GM18858 (cell line): ENCODE data around the gene ARHGAP31.
A peak's percentile ranks its signal among the peaks of the same experiment; 100 is the strongest.
"Not testable (repeated sequence)": the region's sequence is repeated elsewhere in the genome, so short reads cannot be mapped to it uniquely, and the experiment has no call there.

Experiments used
- ATAC-seq: cut with Tn5 transposase; IDR thresholded peaks from one replicate; pipeline ENCODE4 v1.9.1; 2021; ENCODE audit not compliant: unreplicated experiment

Gene ARHGAP31

GRCh38 chr3:119343719-119344118, 49.5 kb downstream of the ARHGAP31 start:
- ATAC-seq = peak; percentile 86

DNA sequence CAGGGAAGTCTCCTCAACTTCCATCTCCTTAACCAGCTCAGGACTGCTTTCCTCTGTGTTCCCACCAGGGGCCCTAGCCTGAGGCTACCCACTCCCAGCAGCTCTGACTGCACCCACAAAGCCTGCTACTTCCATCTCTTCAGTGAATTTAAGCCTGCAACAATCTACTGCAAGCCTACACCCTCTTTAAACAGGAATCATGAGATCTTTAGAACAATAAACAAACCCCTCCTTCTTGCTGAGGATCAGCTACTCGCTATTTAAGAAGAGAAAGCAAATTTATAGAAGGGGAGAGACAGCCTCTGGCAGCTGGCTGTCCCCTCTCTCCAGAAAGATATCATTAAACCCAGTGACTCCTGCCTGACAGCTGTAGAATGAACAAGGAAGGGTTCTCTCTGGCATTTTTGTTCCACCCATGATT, 51.9 kb downstream of the ARHGAP31 start:
- ATAC-seq = no peak

- no peak for ATAC-seq
Observed at GRCh38 chr3:119347036-119347435, 52.9 kb downstream of the ARHGAP31 start.

- no peak for ATAC-seq
Observed at GRCh38 chr3:119349354-119350041, 55.3 kb downstream of the ARHGAP31 start.

- ATAC-seq = no peak
Observed at GRCh38 chr3:119350114-119350513, 55.9 kb downstream of the ARHGAP31 start.

DNA sequence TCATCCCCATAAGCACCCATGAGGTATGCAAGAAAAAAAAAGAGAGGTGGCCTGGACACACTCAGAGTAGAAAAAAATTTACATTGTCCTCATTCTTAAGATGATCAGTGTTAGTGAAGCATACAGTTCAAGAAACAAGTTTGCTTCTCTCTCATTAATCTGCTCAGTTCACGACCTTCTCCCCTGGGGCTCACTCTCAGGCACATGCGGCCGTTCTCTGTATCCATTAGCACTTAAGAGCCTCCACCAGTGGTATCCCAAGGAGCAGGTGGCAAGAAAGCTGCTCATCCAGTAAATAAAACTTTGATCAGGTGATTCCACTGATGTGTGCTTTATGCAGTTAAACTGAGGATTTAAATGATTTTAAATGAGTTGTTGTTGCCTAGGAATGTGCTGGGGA, 57.4 kb downstream of the ARHGAP31 start:
- ATAC-seq = no peak

DNA sequence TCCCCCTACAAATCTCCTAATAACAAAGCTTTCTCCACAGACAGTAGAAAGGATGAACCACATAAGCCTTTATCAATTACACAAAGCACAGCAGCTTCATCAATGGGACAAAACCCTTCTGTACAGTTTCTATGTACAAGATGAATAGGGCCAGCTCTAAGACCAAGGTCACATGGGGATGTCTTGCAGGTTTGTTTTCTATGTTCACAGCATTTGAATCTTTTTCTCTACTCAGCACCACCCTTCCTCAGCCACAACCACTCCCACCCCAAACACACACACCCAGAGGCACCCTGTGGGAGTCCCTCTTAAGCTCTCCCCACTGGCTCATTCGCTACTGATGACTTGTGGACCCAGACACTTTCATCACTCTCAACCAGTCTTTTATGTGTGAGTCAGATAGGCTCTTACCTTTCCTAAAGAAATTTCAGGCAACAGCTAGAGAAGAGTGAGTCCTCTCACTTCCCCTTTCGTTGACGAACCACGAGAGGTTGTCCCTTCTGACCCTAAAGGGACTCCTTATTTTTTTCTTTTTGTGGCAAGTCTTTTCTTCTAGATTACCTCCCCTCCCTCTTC, 57.9 kb downstream of the ARHGAP31 start:
- ATAC-seq = peak; percentile 93

DNA sequence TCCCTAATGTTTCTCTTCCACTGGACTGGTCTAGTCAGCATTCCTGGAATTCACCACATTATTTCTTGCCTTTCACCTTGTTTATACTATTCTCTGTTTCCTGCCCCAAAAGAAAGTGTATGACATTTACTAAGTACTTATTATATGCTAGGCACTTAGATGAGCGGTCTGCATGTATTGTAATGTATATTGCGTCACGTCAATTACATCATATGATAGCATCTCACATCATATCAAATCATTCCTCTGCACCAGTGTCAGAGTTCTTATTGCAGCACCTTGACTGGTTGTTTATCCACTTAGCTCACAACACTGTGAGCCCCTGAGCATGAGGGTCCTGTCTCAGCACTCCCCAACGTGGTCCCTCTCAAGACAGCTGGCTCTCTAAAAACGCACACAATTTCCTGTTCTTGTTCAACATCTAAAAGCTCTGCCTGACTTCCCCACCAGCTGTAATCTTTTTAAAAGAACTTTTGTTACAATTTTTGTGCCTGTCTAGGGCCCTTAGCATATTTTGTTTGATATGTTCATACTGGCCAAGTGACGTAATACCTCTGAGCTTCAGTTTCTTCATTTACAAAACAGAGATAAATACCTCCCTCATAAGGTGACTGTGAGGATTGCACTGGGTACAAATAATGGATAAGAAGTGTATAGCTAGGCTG, 58.8 kb downstream of the ARHGAP31 start:
- ATAC-seq = no peak

- ATAC-seq = not testable (repeated sequence)
Observed at GRCh38 chr3:119355608-119356007, 61.4 kb downstream of the ARHGAP31 start.

DNA sequence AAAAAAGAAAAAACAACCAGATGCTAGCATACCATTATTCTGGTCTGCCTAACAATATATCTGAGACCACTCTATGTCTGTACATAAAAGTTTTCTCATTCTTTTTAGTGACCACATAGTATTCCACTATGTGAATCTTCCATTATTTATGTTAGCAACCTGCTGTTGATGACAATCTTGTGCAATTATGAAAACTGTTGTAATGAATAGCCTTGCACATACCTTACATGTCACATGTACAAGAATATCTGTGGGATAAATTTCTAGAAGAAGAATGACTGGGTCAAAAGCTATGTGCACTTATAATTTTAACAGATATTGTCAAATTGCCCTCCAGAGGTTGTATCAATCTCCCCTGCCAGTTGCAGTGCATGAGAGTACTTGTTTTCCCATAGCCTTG, 62.5 kb downstream of the ARHGAP31 start:
- ATAC-seq = no peak

- ATAC-seq = no peak
Observed at GRCh38 chr3:119357190-119357589, 63.0 kb downstream of the ARHGAP31 start.

DNA sequence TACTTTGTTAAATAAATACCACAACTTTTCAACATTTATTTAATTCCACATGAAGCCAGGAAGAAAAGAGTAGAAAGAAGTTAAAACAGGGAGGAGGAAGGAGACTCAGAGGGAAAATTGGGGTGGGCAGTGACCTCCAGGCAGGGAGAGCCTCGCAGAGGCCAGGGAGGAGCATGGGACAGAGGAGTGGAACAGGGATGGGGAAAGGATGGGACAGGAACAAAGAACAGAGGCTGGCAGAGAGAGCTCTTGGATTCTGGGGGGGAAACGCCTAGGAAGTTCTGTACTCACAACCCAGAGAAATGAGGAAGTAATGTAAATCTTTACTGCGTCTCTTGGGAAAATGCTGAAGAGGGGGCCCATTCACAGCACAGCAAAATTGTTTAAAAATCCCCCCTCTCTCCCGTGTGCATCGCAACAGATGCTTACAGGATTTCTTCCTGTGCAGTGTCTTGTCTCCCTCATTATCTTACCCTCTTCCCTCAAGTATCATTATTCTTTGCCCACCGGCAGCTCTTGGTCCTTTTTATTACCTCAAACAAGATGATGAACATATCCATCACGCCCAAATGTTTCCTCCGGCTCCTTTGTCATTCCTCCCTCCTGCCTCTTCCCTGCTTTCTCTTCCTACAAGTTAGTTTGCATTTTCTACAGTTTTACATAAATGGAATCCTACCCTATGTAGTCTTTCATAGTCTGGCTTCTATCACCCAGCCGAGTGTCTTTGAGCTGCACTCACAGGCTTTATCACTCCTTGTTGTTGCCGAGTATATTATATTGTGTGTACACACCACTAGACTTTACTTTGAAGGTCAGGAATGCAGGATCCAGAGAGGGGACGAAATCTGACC, 65.5 kb downstream of the ARHGAP31 start:
- no peak for ATAC-seq

DNA sequence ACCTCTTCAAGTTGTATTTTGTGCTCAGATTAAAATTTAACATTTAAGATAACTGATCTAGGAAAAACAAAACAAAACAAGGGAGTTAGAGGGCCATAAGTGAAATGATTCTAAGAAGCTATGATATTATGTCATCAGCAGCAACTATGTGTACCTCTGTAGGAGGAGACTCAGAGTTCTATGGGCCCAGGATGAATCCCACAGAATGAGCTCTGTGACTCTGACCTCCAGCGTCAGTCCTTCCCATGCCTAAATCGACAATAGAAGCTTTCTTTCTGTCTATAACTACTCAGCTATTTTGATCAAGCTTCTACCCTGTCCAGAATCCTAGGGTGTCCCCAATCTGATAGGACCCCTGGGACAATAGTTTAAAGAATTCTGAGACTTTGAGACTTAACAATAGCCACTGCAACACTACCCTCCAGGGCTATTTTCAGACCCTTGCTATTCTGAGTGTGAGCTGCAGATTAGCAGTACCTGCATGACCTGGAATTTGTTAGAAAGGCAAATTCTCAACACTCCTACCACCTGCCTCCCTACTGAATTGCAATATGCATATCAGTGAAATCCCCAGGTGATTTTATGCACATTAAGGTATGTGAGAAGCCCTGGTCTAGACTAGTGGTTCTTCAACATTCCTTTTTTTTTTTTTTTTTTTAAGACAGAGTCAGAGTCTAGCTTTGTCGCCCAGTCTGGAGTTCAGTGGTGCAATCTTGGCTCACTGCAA, 66.7 kb downstream of the ARHGAP31 start:
- no peak for ATAC-seq

DNA sequence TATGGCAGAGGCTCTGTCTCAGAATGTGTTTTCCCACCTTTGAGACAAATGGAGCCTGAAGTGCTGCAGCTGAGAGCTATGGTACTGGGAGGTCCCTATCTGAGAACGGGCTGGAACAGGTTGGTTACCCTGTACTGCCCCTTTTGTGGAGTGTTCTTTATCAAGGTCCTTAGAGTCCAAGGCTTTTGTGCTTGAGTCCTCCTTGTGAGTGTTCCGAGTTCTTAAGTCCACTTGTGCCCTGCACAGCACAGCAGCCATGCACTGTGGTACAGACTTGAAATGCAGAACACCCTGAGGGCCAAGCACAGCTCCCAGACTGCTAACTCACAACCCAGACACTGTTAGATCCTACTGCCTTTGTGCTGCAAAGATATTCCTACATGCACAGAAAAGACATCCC, 67.8 kb downstream of the ARHGAP31 start:
- no peak for ATAC-seq

DNA sequence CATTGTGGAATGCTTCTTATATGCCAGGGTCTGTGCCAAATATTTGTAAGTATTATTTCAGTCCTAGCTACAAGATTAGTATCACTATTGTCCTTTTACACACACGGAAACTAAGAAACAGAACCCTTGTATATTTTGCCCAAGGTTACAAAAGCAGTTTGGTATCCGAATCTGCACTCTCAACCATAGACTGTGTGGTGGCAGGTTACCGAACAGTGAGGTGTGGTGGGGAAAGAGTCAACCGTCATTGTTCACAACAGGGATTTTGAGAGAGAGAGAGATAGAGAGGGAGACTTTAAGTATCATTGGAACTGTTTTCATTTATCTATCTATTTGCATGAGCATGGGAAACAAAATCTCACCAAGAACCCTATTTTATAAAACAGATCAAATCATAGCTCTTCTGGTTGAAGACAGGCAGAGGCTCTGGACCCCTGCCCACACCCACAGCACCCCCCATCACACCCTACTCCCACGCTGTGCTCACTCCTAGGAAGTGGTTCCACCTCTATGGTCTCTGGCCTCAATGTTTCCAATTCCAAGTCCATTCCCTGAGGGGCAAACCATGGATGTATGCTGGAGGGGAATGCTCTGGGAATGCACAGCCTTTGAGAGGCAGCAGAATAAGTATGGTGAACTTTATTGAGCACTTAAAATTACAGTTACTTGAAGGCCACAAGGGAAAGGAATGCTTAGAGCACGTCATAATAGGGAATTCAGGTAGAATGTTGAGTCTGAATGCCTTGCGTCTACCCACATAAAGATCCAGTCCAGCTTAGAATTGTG, 69.0 kb downstream of the ARHGAP31 start:
- no peak for ATAC-seq

GRCh38 chr3:119364401-119364800, 70.2 kb downstream of the ARHGAP31 start:
- ATAC-seq = no peak

GRCh38 chr3:119365418-119365817, 71.2 kb downstream of the ARHGAP31 start:
- no peak for ATAC-seq

GRCh38 chr3:119367000-119367399, 72.8 kb downstream of the ARHGAP31 start:
- ATAC-seq = no peak

DNA sequence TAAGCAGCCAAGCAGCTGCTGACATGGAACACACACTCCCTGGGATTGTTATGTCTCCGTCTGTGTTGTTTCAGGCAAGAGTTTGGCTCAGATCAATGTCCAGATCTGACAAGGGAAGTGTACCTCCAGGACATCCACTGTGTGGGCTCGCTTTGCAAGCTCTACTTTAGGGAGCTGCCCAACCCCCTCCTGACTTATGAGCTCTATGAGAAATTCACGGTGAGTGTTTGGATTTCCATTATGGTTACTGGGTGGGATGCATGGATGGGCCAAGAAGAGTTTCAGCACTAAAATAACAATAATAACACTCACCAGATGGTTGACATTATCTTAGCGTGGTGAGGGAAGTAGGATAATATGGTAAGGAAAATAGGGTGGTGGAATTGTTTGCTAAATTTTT, 74.1 kb downstream of the ARHGAP31 start:
- no peak for ATAC-seq

DNA sequence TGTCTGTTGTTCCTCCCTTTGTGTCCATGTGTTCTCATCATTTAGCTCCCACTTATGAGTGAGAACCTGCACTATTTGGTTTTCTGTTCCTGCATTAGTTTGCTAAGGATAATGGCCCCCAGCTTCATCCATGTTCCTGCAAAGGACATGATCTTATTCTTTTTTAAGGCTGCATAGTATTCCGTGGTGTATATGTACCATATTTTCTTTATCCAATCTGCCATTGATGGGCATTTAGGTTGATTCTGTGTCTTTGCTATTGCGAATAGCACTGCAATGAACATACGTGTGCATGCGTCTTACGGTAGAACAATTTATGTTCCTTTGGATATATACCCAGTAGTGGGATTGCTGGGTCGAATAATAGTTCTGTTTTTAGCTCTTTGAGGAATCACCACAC, 77.6 kb downstream of the ARHGAP31 start:
- not testable (repeated sequence) for ATAC-seq
